ENCODE data around the gene COPS2.
"Not testable (repeated sequence)": the region's sequence is repeated elsewhere in the genome, so short reads cannot be mapped to it uniquely, and the experiment has no call there.

COPS2 gene

DNA sequence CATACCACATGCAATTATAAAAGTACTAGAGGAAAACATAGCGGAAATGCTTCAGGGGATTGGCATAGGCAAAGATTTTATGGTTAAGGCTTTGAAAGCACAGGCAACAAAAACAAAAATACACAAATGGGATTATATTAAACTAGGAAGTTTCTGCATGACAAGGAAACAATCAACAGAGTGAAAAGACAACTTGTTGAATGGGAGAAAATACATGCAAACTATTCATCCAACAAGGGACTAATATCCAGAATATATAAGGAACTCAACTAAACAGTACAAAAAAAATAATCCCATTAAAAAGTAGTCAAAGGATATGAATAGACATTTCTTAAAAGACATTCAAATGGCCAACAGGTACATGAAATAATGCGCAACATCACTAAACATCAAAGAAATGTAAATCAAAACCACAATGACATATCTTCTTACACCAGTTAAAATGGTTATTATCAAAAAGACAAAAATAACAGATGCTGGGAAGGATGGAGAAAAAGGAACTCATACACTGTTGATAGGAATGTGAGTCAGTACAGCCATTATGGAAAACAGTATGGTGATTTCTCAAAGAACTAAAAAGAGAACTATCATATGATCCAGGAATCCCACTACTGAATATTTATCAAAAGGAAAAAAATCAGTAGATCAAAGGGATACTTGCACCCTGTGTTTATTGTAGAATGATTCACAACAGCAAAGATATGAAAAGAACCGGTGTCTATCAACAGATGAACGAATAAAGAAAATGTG is 39.1 kb downstream of the COPS2 start:
- Histone ChIP-seq H3K27ac (no peak overlapping the region), H3K4me3 (no peak overlapping the region)

DNA sequence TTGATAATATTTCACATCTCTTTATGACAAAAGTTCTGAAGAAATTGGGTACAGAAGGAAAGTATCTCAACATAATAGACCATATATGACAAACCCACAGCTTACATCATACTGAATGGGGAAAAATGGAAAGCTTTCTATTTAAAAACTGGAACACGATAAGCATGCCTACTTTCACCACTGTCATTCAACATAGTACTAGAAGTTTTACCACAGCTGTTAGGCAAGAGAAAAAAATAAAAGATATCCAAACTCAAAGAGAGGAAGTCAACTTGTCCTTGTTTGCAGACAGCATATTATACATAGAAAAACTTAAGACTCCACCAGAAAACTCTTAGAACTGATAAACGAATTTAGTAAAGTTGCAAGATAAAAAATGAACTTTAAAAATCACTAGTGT is 40.3 kb downstream of the COPS2 start:
- H3K4me3 ChIP-seq, result no peak overlapping the region
- no peak overlapping the region for H3K27ac ChIP-seq

- Histone ChIP-seq H3K4me3 (no peak overlapping the region), H3K27ac (no peak overlapping the region)
Measured at GRCh38 chr15:49110158-49110944, 45.0 kb downstream of the COPS2 start.

GRCh38 chr15:49103002-49103401 is 52.4 kb downstream of the COPS2 start:
- Histone ChIP-seq H3K27ac (no peak overlapping the region), H3K4me3 (no peak overlapping the region)

DNA sequence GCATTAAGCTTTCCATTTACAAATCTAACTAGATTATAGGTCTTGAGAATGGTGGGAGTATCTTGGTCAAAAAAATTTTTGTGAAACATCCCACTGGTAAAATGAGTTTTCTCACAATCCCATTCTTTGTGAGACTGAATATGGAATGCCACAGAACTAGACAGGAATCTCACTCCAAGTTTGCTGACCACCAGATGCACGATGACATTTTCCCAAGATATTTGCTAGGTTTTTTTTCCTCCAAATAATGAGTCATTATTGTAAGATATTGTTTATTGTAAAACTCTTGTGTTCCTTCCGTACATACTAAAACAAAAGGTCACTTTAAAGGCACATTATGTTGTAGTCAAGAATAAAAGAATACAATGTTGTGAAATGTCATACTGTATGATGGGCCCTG is 53.9 kb downstream of the COPS2 start:
- H3K27ac ChIP-seq, result peak overlapping the region in 1 of 21 experiments; percentile 4
- H3K4me3 ChIP-seq, result no peak overlapping the region

GRCh38 chr15:49096090-49096750 is 59.2 kb downstream of the COPS2 start:
- H3K4me3 ChIP-seq, result no peak overlapping the region
- no peak overlapping the region for H3K27ac ChIP-seq

DNA sequence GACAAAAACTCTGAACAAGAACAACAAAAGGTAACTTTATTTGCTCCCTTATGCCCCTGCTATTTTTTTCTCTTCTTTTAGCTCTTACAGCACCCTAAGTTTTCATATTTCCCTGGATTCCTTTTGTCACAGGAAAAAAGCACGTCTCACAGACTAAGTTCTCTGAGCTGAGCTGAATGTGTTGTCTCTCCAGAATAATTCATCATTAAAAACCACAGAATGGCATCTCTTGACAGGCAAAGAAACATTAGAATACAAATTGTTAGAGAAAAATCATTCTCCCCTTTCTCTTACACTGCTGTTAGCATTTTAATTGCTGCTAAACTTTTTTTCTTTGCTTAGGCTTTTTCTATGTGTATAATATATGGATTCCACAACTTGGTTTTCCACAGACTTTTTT is 60.5 kb downstream of the COPS2 start:
- no peak overlapping the region for H3K4me3 ChIP-seq
- H3K27ac ChIP-seq, result no peak overlapping the region

GRCh38 chr15:49093252-49094105 is 61.9 kb downstream of the COPS2 start:
- no peak overlapping the region for H3K4me3 ChIP-seq
- H3K27ac ChIP-seq, result no peak overlapping the region

GRCh38 chr15:49088996-49089395 is 66.4 kb downstream of the COPS2 start:
- Histone ChIP-seq H3K27ac (no peak overlapping the region), H3K4me3 (no peak overlapping the region)

GRCh38 chr15:49085696-49086459 is 69.5 kb downstream of the COPS2 start:
- no peak overlapping the region for H3K27ac ChIP-seq
- no peak overlapping the region for H3K4me3 ChIP-seq

GRCh38 chr15:49084285-49084570 is 71.2 kb downstream of the COPS2 start:
- H3K4me3 ChIP-seq, result no peak overlapping the region

DNA sequence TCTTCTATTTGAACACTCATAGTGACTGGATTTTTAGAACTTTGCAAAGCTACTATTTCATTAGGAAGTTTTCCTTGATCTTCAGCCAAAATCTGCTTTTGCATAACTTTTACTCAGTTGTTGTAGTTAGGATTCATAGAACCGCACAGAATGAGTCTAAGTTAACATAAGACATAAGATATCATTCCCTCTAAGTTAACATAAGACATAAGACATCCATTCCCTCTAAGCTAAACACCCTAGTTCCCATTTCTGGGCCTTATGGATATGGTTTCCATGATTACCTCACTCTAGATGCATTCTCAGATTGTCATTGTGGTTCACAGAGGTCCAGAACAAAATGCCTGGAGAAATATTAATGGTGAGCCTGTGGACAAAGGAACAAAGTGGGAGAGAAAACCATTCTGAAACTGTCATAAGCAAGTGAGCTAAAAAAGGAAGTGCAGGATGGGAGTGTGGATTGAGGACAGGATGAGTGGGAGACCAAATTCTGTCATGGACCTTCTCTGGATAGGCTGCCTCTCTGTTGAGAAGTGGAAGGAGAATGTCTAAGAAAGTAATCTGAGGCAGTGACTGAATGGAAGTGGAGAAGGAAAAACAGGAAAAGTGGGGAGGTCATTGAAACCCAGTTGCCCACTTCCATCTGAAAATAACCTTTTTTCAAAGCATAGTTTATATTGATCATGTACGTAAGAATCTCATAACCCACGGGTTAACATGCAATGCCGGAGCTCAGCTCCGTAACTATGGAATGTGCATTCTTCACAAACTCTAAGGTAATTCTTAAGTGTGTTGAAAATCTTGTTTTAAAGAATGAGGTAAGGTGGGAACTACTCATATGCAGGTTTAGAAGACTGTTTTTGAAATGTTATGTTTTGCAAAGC is 71.8 kb downstream of the COPS2 start:
- H3K4me3 ChIP-seq, result no peak overlapping the region
- peak overlapping the region in 7 of 21 experiments; percentile 11 to 52 (median 27) for H3K27ac ChIP-seq

More at GRCh38 chr15:49084285-49084570, 71.2 kb downstream of the COPS2 start:
- peak overlapping the region in 3 of 21 experiments; percentile 14 to 30 (median 29) for H3K27ac ChIP-seq

DNA sequence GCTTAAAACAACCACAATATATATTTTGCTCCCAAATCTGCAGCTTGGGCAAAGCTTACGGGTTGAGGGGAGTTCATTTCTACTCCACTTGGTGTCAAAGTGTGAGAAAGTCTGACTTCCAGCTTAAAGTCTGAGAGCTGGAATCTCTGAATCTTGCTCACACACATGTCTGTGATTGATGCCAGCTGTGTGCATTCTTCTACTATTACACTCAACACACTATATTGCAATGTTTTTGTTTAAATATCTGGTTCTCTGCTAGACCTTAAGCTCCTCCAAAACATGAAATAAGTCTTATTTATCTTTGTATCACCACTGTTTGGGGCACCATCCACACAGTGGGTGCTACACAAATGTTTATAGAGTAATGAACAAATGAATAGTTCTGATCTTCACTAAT is 72.4 kb downstream of the COPS2 start:
- Histone ChIP-seq H3K27ac (peak overlapping the region in 5 of 21 experiments; percentile 14 to 52 (median 29)), H3K4me3 (no peak overlapping the region)

- H3K27ac ChIP-seq, result no peak overlapping the region
Measured at GRCh38 chr15:49079340-49080039, 75.9 kb downstream of the COPS2 start.

DNA sequence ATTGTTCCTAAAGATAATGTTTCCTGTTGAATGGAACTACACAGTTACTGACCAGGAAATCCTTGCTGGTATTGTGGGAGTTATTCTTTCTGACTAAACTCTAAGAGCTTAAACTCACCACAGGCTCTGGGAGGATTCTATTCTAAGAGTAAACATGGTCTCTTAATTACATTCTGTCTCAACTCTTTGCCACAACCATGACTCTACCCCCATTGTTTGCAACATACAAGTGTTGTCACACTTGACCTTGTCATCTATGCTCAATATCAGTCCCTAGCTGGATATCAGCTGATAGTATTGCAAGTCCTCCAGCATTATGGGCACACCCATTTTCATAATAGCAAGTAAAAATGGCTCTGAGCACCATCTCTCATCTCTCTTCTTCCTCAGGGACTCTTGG is 79.5 kb downstream of the COPS2 start:
- no peak overlapping the region for H3K4me3 ChIP-seq
- no peak overlapping the region for H3K27ac ChIP-seq

More at GRCh38 chr15:49079340-49080039, 75.9 kb downstream of the COPS2 start:
- H3K4me3 ChIP-seq, result no peak overlapping the region

DNA sequence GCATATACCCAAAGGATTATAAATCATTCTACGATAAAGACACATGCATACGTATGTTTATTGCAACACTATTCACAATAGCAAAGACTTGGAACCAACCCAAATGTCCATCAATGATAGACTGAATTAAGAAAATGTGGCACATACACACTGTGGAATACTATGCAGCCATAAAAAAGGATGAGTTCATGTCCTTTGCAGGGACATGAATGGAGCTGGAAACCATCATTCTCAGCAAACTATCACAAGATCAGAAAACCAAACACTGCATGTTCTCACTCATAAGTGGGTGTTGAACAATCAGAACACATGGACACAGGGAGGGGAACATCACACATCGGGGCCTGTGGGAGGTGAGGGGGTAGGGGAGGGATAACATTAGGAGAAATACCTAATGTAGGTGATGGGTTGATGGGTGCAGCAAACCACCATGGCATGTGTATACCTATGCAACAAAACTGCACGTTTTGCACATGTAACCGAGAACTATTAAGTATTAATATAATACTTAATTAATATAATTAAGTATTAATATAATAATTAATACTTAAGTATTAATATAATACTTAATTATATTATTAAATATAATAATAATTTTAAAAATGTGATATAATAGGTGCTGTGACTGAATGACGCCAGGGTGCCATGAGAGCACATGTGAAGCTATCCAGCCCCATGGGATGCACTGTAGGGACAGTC is 80.7 kb downstream of the COPS2 start:
- not testable (repeated sequence) for H3K4me3 ChIP-seq, H3K27ac ChIP-seq
